Loucy (cell line): ENCODE data around the gene SLC20A1.

Experiments used
- CTCF ChIP-seq: fragments of 200-600 bp; sonication (generic); conservative IDR thresholded peaks from 2 replicates; pipeline ENCODE4 v1.5.1; 2014; ENCODE audit warnings: mild to moderate bottlenecking, antibody characterized with exemption, low read length
- EZH2phosphoT487 ChIP-seq: fragments of 200-600 bp; IDR thresholded peaks from 2 replicates; pipeline ENCODE4 v1.6.1; 2018; ENCODE audit warnings: antibody characterized with exemption, mild to moderate bottlenecking, moderate library complexity, borderline replicate concordance

- no peak for TF ChIP-seq CTCF
- TF ChIP-seq EZH2phosphoT487 = no peak
Observed at GRCh38 chr2:112658301-112658700, 12.6 kb downstream of the SLC20A1 start.
